Neuron (in vitro differentiated cells): ENCODE measurements around the gene OSBP.
A peak's percentile ranks its signal among the peaks of the same experiment; 100 is the strongest.
"Not testable (repeated sequence)": the region's sequence is repeated elsewhere in the genome, so short reads cannot be mapped to it uniquely, and the experiment has no call there.

Source experiments
- H2AFZ ChIP-seq: one replicate; pipeline ENCODE4 v1.6.1; 2013; ENCODE audit warnings: low read depth, mild to moderate bottlenecking, inconsistent platforms, low read length, moderate library complexity
- H3K27me3 ChIP-seq: one replicate; pipeline ENCODE4 v1.6.1; 2013; ENCODE audit warnings: low read length; ENCODE audit not compliant: insufficient read depth
- H3K36me3 ChIP-seq: one replicate; pipeline ENCODE4 v1.6.1; 2013; ENCODE audit warnings: low read length; ENCODE audit not compliant: insufficient read depth
- H3K4me1 ChIP-seq: one replicate; pipeline ENCODE4 v1.6.1; 2013; ENCODE audit warnings: low read length; ENCODE audit not compliant: insufficient read depth
- H3K4me3 ChIP-seq: 2 replicates; pipeline ENCODE4 v1.5.1; 2013; ENCODE audit warnings: mild to moderate bottlenecking, low read length, moderate library complexity
- H3K9me3 ChIP-seq: one replicate; pipeline ENCODE4 v1.6.1; 2013; ENCODE audit warnings: low read length

OSBP gene

DNA sequence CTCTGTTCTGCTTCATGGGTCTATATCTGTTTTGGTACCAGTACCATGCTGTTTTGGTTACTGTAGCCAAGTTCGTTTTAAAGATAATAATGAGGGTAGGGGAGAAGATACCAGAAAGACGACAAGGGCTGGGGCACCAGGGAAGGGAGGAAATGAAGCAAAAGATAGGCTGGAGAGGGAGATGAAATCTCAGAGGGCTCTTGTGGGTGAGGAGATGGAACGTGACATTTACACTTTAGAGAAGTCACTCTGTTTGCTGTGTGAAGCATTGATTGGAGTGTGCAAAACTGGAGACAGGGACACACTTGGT, 70.8 kb downstream of the OSBP start:
- Histone ChIP-seq H2AFZ (no peak overlapping the region), H3K27me3 (no peaks in the 10 kb centered on the region), H3K9me3 (no peaks in the 10 kb centered on the region), H3K4me1 (peaks cover 9% of the 10 kb centered on the region), H3K36me3 (no peaks in the 10 kb centered on the region), H3K4me3 (no peak overlapping the region)

DNA sequence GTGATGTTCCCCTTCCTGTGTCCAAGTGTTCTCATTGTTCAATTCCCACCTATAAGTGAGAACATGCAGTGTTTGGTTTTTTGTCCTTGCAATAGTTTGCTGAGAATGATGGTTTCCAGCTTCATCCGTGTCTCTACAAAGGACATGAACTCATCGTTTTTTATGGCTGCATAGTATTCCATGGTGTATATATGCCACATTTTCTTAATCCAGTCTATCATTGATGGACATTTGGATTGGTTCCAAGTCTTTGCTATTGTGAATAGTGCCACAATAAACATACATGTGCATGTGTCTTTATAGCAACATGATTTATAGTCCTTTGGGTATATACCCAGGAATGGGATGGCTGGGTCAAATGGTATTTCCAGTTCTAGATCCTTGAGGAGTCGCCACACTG, 71.9 kb downstream of the OSBP start:
- H3K4me3 ChIP-seq, H3K27me3 ChIP-seq, H3K9me3 ChIP-seq, H3K4me1 ChIP-seq, H3K36me3 ChIP-seq, H2AFZ ChIP-seq: not testable (repeated sequence)

DNA sequence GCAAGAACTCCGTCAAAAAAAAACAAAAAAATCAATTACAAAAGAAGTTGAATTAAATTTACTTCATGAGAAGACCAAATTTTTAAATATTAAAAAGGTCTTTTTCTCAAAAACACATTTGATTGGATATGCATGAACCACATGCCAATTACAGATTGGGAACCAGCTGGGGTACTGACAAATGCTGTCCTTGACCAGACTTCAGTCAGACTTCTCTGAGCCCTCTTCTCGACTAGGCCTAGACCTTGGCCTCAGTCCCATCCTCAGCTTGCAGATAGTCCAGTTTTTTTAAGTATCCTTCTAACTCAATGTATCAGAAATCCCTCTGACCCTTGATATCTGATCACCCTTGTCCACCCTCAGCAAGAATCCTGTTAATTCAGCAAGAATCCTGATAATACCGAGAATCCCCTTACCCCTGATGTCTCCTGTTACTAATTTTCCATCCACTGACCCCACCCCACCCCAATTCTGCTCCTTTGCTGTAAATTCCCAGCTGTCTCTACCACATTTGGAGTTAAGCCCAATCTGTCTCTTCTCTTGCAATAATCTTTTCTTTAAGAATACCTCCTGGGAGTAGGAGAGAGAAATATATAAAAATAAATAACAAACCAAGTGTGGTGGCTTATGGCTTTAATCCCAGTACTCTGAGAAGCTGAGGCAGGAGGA, 73.3 kb downstream of the OSBP start:
- no peaks in the 10 kb centered on the region for H3K27me3 ChIP-seq
- H3K4me3 ChIP-seq, result no peak overlapping the region
- H3K36me3 ChIP-seq, result no peaks in the 10 kb centered on the region
- no peak overlapping the region for H2AFZ ChIP-seq
- H3K4me1 ChIP-seq, result no peaks in the 10 kb centered on the region
- no peaks in the 10 kb centered on the region for H3K9me3 ChIP-seq

DNA sequence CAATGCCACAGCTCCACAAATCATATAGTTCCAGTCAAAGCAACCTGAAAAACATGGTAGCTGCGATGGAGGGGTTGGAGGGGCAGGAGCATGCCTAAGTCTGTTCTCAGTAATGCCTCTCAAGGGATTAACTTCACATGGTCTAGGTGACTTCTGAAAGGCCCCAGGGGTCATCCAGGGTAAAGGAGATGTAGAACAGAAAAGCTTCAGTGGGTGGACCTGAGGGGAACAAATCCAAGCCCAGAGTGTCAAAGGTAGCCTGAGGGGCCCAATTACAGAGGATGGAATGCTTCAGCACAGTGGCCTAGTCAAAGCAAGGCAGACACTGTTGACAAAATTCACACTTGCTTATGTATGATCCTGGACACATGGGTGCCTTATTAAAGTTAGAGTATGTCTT, 80.9 kb downstream of the OSBP start:
- H3K36me3 ChIP-seq, result no peaks in the 10 kb centered on the region
- H2AFZ ChIP-seq, result no peak overlapping the region
- no peaks in the 10 kb centered on the region for H3K9me3 ChIP-seq
- H3K4me1 ChIP-seq, result no peaks in the 10 kb centered on the region
- no peaks in the 10 kb centered on the region for H3K27me3 ChIP-seq
- no peak overlapping the region for H3K4me3 ChIP-seq

DNA sequence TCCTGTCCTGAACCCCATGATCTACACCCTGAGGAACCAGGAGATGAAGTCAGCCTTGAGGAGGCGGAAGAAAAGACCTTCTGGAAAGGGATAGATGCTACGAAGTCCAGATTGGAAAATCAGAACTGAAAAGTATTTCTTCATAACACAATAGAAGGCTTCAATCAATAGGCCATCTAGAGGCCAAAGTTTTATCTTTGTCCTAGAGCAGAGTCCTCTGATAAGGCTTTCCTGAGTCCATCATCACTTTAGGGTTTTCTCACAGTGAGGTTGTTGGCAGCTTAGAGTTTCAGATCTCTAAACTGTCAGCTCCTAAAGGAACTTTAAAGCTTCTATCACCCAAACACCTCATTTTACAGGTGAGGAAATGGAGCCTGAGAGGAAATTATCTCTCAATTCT, 83.0 kb downstream of the OSBP start:
- H3K9me3 ChIP-seq, result no peaks in the 10 kb centered on the region
- no peak overlapping the region for H2AFZ ChIP-seq
- no peak overlapping the region for H3K4me3 ChIP-seq
- H3K27me3 ChIP-seq, result no peaks in the 10 kb centered on the region
- H3K4me1 ChIP-seq, result peaks cover 10% of the 10 kb centered on the region
- H3K36me3 ChIP-seq, result no peaks in the 10 kb centered on the region

DNA sequence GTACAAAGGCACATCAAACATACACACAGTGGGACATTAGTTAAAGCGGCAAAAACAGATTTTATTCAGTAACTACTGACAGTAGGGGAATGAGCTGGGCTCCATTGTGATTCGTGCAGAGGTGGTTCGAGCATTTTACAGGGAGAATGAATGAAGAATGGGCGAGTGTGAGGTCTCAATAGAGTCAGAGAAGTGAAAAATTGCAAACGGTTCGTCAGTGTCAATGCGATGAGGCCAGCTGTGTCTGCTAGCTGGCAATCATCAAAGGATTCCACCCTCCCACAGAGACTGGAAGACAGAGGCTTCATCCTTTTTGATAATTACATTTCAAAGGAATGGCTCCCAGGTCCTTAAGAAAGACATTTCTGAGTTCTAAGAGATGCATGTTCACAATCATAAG, 86.9 kb downstream of the OSBP start:
- H3K4me3 ChIP-seq, result peak overlapping the region; percentile 24
- H3K27me3 ChIP-seq, result peaks cover 4% of the 10 kb centered on the region
- peak overlapping the region; percentile 71 for H2AFZ ChIP-seq
- no peaks in the 10 kb centered on the region for H3K9me3 ChIP-seq
- no peaks in the 10 kb centered on the region for H3K36me3 ChIP-seq
- peaks cover 10% of the 10 kb centered on the region for H3K4me1 ChIP-seq
